HG02678 (cell line): Measurements from ENCODE around the gene PDK1.
"Not testable (repeated sequence)": the region's sequence is repeated elsewhere in the genome, so short reads cannot be mapped to it uniquely, and the experiment has no call there.

ENCODE experiments used
- ATAC-seq: cut with Tn5 transposase; IDR thresholded peaks from one replicate; pipeline ENCODE4 v1.9.1; 2021; ENCODE audit warnings: mild to moderate bottlenecking, moderate library complexity; ENCODE audit not compliant: unreplicated experiment

Gene PDK1

DNA sequence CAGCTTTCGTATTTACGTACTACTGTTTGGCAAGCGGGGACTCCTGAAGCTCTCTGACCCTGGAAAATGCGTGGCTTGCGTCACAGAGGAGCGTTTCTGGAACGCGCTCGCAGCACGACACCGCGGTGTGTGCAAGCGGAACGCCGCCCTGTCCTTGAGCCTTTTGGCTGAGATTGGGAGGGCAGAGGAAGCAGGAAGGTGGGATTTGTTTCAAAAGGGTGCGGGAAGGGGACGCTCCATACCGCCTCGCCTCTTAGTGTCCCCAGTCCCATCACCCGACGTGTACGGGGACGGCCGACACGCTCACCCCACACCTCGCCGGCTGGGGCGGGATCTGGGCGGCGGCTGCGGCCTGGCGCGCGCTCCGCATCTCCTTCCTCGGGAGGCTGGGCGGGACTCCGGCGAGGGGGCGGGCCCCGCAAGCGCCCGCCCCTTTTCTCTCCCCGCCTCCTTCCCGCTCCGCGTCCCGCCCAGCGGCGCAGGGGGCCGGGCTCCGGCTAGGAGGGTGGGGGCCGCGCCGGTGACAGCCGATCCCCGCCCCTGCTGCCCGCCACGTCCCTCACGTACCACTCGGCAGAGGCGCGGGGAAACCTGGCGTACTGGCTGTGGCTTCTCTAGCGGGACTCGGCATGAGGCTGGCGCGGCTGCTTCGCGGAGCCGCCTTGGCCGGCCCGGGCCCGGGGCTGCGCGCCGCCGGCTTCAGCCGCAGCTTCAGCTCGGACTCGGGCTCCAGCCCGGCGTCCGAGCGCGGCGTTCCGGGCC is at the start of gene PDK1:
Gene PDK1, plus strand, starts transcription at position 569 of the 762 bp plus-strand sequence. Its CDS starts 61 bp downstream, at position 630.
- ATAC-seq = peak; percentile 87

DNA sequence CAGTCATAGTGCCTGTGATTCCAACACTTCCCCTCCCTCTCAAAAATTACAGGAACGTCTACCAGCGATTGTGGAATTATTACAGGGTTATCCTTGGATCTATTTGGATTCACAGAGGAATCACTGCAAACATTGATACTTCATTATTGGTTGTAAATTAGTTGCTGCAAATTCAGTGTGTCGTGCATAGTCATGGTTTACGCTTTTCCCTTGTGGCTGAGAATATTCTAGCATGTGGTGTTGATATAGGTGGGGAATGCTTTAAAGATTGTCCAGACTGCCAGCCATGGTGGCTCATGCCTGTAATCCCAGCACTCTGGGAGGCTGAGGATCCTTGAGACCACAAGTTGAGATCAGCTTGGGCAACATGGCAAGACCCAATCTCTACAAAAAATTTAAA is 48.7 kb upstream of the PDK1 start:
- ATAC-seq = no peak

DNA sequence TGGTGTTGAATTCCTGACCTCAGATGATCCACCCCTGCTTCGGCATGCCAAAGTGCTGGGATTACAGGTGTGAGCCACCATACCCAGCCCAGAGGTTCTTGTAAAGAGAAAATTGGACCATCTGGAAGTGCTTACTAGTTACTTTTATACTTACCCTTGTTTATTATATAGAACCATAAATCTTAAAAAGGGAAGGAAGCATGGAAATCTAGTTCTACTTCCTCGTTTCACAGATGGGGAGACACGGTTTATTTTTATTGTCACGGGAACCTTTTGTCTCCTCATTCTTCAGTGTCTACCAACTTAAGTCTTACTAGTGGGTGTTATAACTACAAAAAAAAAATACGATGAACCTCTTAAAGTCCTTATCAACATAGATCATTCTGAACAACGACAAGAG is 45.8 kb upstream of the PDK1 start:
- ATAC-seq = no peak

DNA sequence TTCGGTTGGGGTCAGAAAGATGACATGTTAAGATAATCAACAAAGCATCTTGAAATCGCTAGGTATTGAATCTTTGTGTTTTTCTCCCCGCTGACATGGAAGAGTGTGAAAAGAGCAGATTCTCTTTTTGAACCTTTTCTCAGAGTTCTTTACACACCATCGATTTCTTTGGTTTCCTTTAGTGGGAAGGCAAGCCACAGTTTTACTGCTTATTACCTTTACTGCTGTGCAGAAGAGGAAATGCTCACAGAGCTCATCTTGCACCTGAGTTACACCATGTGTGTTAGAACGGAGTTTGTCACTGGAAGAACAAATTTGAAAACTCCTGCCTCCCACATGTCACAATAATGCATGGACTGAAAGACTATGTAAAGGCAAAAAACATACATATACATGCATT is 45.3 kb upstream of the PDK1 start:
- ATAC-seq = no peak

DNA sequence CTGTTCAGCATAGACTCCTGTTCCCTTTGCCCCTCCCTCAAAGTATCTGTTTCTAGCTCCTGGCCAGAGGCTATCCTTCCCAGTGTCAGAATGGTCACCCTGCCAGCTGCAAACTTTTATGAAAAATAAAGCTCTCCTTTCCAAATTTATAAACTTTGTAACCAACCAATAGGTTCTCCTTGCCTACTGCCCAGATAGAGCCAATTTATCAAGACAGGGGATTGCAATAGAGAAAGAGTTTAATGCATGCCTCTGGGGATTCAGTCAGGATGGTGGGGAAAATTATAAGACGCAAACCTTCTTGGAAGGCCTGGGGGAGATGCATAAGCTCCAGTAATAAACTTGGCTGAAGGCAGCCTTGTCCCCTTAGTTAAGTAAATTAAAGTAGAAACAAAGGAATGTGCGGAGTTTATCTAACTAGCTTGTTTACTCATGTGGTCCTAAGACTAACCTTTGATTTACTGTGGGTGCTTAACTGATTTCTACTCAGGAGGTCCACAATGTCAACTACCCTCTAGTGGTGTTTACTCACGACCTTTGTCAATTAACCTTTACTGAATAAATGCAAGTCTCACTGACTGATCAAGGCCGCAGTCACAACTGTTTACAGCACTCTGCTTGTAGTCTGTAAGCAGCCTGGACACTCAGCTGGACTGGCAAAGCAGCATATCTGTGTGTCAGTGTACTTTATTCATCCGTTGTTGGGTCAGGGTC is 42.9 kb upstream of the PDK1 start:
- no peak for ATAC-seq

DNA sequence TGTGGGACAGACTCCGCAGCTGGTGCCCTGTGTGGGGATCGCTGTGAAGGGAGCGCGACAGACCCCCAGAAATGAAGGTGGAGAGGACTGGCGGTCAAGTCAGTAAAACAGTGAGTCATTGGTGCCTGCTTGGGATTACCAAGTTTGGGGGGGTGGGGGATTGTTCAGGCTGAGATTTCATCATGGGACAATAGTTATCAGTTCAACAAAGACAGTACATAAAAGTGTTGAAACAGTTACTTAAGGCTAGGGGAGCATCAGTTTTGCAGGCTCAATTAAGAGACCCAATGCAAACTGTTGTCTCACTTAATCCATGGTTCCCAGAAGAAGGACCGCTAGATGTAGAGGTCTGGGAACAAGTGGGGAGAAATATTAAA is 42.4 kb upstream of the PDK1 start:
- no peak for ATAC-seq

DNA sequence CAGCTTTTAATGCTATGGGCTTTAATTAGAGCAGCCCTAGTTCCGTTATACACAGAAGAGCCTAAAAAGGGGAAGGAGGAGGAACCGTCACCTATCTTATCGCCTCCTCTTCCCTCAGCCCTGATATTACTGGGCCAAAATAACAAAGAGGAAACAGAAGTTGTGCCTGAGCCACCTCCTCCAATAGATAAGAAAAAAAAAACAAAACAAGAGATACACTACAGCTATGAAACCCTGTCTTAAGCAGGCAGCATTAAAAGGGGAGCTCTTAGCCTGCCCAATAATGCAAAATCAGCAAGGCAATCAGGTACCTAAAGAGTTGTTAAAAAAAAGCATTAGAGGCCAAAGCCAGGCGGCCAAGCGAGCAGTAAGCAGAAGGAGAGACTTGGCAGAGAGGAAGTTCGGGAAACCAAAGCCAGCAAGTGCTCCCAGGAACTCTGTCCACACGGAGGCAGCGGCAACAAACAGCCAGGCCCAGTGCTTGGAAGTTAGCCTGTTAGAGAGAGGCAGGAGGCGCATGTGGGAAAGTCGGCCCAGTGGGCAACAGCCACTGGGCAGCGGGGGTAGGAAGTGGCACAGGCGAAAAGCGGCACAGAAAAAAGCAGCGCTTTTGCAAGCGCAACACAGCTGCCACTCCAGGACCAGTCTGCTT is 41.8 kb upstream of the PDK1 start:
- ATAC-seq = no peak

DNA sequence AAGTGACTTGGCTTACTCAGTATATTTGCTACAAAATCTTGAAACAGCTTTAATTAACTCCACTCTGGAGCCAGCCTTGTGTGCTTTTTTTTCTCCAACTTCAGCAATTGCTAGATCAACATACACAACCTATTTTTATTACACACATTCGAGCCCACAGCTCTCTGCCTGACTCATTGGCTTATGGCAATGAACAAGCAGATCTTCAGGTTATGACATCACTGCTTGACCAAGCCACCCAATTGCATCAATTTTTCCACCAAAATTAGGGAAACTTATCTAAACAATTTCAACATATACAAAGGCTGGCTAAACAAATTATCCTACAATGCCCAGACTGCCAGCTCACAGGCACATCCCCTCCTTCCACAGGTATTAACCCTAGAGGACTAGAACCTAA is 39.6 kb upstream of the PDK1 start:
- no peak for ATAC-seq

DNA sequence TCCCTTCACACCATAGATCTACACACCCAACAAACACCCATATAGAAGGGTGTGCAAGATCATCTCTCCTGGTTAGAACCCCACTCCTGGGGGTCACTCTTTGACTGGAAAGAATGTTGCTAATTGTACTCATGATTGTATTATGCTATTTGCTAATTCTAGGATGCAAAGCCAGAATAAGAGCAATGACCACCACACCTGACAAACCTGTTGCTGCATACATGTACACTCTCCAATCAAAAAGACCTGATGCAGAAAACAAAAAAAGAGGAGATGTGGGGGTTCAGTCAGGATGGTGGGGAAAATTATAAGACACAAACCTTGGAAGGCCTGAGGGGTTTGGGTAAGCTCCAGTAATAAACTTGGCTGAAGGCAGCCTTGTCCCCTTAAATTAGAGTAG is 36.9 kb upstream of the PDK1 start:
- ATAC-seq = no peak

DNA sequence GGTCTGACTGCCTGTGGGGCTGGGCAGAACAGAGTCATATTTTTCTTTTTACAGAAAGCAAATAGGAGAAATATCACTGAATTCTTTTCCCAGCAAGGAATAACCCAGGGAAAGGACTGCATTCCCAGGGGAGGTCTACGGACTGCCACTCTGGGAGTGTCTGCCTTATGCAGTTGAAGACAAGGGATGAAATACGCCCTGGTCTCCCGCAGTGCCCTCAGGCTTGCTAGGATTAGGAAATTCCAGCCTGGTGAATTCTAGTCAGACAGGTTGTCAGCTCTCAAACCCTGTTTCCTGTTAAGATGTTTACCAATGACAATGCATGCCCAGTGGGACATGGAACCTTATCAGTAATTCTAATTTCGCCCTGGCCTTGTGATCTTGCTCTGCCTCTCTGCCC is 30.3 kb upstream of the PDK1 start:
- no peak for ATAC-seq

DNA sequence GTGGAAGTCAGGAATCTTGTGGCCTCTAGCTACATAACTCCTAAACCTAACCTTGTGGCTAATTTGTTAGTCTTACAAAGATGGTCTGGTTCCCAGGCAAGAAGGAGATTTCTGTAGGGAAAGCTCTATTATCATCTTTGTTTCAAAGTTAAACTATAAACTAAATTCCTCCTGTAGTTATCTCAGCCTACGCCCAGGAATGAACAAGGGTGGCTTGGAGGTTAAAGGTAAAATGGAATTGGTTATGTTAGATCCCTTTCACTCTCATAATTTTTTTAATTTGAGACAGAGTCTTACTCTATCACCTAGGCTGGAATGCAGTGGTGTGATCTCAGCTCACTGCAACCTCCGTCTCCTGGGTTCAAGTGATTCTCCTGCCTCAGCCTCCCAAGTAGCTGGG is 24.6 kb upstream of the PDK1 start:
- ATAC-seq = no peak

DNA sequence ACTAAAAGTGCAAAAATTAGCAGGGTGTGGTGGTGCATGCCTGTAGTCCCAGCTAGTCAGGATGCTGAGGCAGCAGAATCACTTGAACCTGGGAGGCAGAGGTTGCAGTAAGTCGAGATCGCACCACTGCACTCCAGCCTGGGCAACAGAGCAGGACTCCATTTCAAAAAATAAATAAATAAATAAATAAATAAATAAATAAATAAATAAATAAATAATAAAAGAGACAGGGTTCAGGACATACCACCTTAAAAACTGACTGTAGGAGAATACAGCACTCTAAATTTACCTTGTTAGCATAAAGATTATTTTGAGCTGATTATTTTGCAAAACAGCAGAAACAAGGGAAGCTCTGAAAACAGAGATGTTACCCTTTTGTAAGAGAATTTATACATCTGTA is 23.4 kb upstream of the PDK1 start:
- ATAC-seq = not testable (repeated sequence)

DNA sequence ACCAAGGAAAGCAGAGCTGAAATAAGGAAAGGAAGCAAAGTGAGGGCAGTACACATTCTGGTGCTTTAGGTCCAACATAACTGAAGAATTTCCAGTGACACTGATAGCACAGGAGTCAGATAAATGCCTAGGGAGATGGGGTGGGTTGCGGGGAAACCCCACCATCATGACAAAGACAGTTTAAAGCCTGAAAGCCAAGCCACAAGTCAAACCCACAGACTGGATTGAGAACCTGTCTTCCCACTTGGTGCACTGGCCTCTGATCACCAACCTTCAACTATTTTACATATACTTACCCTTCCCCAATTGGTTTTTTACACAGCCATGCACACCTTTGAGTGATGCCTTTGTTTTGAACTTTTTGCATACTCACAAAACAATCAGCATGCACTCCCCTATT is 22.2 kb upstream of the PDK1 start:
- ATAC-seq = no peak

DNA sequence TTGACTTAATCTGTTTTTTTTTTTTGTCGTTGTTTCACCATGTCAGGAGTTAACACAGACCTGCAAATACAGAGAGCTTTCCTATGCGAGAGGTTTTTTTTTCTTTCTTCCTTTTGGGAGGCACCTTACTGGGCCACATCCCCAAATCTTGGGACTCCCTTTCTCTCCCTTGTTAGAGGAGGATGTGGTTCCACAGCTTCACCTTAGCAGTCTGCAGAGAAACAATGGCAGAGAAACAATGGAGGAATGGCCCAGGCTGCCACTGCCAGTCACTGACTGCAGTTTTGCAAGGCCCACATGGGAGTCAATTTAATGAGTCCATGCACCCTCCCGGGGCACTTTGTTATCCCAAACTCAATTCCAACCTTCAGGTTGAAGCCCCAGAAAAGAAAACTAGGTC is 20.8 kb upstream of the PDK1 start:
- no peak for ATAC-seq

DNA sequence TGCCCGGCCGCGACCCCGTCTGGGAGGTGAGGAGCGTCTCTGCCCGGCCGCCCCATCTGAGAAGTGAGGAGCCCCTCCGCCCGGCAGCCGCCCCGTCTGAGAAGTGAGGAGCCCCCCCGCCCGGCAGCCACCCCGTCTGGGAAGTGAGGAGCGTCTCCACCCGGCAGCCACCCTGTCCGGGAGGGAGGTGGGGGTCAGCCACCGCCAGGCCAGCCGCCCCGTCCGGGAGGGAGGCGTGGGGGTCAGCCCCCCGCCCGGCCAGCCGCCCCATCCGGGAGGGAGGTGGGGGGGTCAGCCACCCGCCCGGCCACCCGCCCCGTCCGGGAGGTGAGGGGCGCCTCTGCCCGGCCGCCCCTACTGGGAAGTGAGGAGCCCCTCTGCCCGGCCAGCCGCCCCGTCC is 18.0 kb upstream of the PDK1 start:
- not testable (repeated sequence) for ATAC-seq

DNA sequence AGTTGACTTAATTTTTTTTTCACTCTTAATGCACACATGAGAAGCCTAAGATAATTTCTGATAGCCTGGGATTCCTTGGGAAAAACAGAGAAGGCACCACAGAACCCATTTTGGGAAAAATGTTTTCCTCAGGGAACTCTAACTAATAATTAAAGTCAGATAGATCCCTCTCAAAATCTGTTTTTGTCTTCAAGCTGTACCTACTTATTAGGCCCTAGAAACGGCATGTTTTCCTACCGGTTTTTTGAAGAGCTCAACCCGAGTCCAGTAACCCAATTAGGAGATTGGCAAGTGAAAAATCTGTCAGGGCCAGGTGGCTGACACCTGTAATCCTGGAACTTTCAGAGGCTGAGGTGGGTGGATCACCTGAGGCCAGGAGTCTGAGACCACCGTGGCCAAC is 16.1 kb upstream of the PDK1 start:
- no peak for ATAC-seq

DNA sequence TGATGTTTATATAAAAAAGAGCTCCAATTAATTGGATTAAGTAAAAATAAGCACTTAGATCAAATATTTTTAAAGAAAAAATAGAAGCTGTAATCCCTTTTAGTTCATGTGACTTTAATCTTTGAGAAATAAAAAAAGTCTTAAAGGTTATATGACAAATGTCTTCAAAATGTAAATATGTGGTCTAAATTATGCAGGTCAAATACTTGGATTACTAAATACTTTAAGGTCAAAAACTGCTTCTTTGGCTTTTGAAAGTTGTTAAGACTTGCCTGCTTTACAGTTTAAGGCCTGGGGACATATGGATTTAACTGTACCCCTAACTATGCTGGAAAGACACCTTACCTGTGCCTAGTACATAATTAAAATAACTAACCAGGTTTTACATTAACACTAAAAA is 15.5 kb upstream of the PDK1 start:
- ATAC-seq = no peak

DNA sequence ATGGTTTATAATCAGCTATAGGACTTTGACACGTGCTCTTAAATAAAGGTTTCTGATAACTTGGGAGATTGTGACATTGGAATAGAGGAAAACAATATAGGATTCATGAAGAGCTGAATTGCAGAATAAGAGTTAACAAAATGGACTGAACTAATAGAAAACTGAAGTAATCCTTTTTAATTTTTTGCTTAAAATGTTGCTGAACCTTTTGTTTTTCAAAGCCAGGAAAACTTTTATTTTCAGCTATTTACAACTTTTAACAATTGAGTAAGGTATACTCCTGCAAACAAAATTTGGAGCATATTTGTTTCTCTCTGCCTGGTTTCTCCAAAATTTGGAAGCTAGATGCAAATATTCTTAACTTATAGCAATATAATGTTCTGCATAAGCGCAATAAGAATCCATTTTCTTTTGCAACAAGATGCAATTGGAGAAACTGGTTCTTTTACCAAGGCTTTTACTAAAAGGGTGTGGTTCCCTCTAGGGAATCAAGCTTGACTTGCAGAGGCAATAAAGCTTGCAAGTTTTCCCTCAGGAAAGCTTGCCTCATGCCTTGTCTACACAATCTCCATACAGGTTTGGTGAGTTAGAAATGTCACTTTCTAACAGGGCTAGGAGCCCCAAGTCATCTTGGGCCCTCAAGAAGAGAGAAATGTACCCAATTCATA is 10.3 kb upstream of the PDK1 start:
- ATAC-seq = no peak

DNA sequence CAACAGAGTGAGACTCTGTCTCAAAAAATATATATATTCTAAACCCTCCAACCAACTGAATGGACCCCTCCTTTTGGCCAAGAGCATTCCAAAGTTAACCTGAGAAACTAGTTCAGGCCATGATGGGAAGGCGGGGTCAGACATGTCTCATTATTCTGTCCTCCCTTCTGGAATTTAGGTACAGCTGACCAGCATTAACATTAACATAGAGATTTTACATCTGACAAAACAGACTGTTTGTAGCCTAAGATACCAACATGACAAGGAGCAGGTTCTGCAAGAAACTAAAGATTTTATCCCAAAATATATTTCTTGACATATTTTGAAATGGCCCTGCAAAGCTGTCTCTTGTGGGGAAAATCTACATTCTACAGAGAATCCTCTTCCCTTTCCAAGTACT is 6.8 kb upstream of the PDK1 start:
- ATAC-seq = no peak

DNA sequence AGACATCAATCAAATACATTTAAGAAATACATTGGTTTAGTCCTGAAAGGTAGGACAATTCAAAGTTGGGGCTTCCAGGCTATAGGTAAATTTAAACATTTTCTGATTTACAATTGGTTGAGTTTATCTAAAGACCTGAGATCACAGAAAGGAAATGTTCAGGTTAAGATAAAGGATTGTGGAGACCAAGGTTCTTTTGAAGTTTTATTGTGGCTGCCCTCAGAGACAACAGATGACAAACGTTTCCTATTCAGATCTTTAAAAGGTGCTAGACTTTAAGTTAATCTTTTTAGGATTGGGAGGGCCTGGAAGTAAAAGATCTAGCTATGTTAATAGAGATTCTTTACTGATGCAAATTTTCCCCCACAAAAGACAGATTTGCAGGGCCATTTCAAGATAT is 6.1 kb upstream of the PDK1 start:
- not testable (repeated sequence) for ATAC-seq

DNA sequence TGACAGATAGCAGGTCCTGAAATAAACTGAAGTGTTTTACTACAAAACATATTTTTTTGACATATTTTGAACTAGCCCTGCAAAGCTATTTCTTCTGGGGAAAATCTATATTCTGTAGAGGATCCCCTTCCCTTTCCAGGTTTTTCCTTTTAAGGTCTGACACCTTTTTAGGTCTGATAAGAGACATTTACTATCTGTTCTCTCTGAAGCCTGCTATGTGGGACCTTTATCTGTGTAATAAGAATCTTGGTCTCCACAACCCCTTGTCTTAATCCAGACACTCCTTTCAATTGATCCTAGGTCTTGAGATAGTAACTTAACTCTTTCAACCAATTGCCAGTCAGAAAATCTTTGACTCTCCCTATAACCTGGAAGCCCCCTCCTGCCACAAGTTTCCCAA is 5.5 kb upstream of the PDK1 start:
- ATAC-seq = no peak

DNA sequence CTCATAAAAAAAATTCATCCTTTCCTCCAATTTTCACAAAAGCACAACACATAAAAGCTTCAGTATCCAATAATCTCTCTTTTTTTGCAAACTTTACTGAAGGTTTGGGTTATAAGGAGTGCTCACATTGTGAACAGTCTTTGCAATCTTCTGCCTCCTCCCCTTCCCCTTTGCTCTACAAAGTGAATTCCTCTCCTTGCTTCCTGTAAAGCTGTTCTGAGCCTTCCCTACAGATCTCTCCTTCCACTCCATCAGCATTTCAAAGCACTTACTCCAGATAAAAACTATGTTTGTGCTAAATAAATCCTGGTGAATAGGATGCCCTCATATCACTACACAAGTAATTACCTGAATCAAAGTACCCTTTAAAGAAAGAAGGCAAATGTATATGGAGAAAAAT is 4.6 kb upstream of the PDK1 start:
- ATAC-seq = no peak
